Endodermal cell (in vitro differentiated cells): ENCODE data around the gene NCBP1. TPM values are rescaled to one million over a fixed set of nuclear protein-coding genes. Genes with fewer than 3 reads are reported as not detected.
A peak's percentile ranks its signal among the peaks of the same experiment; 100 is the strongest.

Experiments
- DNase-seq: peaks from one replicate; pipeline ENCODE4 v3.0.0-alpha.2; 2017
- H3K27ac ChIP-seq: 2 replicates; pipeline ENCODE4 v1.5.1; 2013; ENCODE audit warnings: mild to moderate bottlenecking, low read depth, low read length, moderate library complexity
- H3K27me3 ChIP-seq: 2 replicates; pipeline ENCODE4 v1.6.1; 2013; ENCODE audit warnings: mild to moderate bottlenecking, low read length, moderate library complexity; ENCODE audit not compliant: insufficient read depth, control insufficient read depth, poor library complexity, severe bottlenecking
- H3K36me3 ChIP-seq: 2 replicates; pipeline ENCODE4 v1.7.0; 2013; ENCODE audit warnings: mild to moderate bottlenecking, low read length, moderate library complexity; ENCODE audit not compliant: control insufficient read depth, insufficient read depth
- H3K4me1 ChIP-seq: one replicate; pipeline ENCODE4 v1.7.0; 2013; ENCODE audit warnings: low read length; ENCODE audit not compliant: control insufficient read depth, insufficient read depth
- H3K4me3 ChIP-seq: 2 replicates; pipeline ENCODE4 v1.5.1; 2013; ENCODE audit warnings: mild to moderate bottlenecking, low read length, moderate library complexity
- H3K9ac ChIP-seq: 2 replicates; pipeline ENCODE4 v1.6.1; 2013; ENCODE audit warnings: mild to moderate bottlenecking, low read length, moderate library complexity; ENCODE audit not compliant: poor library complexity, severe bottlenecking; ENCODE audit errors: extremely low read depth
- H3K9me3 ChIP-seq: 2 replicates; pipeline ENCODE4 v1.6.1; 2013; ENCODE audit warnings: mild to moderate bottlenecking, low read length, moderate library complexity; ENCODE audit not compliant: control insufficient read depth
- H3K27ac Mint-ChIP-seq: 2 replicates; pipeline ENCODE4 v1.8.0; 2020; ENCODE audit warnings: mixed read lengths
- H3K27me3 Mint-ChIP-seq: 2 replicates; pipeline ENCODE4 v1.8.0; 2021; ENCODE audit warnings: mild to moderate bottlenecking, mixed read lengths; ENCODE audit not compliant: insufficient read depth
- H3K36me3 Mint-ChIP-seq: 2 replicates; pipeline ENCODE4 v1.8.0; 2020; ENCODE audit warnings: low read depth, mixed read lengths
- H3K4me1 Mint-ChIP-seq: 2 replicates; pipeline ENCODE4 v1.8.0; 2020; ENCODE audit warnings: mixed read lengths
- H3K4me3 Mint-ChIP-seq: 2 replicates; pipeline ENCODE4 v1.8.0; 2020; ENCODE audit warnings: mild to moderate bottlenecking, moderate library complexity, mixed read lengths
- H3K9me3 Mint-ChIP-seq: 2 replicates; pipeline ENCODE4 v1.8.0; 2020; ENCODE audit warnings: mild to moderate bottlenecking, mixed read lengths
- CTCF ChIP-seq: fragments of 200-600 bp; sonication (generic); conservative IDR thresholded peaks from 2 replicates; pipeline ENCODE4 v1.5.0; 2021; ENCODE audit warnings: antibody characterized with exemption, mild to moderate bottlenecking
- WGBS, 2 experiments: methylation state at CpG; one replicate each; pipeline versions ENCODE4 v1.1.5 to v1.1.7; 2013; ENCODE audit warnings: missing lambda C conversion rate in 2 of 2, mixed read lengths in 1 of 2; ENCODE audit not compliant: insufficient coverage in 1 of 2, insufficient read length in 1 of 2; 5-methylcytosine and 5-hydroxymethylcytosine counted together
- total RNA-seq, 2 donors: library from RNA; stranded (reverse); fragmentation: NEBNext Ultra II Directional in 1 of 2; extraction: Animal tissue kit (Norgen Biotek cat#: 25700) in 1 of 2; gene quantifications; 2 replicates in 1 of 2; 3 replicates in 1 of 2; pipeline ENCODE4 v1.2.1, GENCODE V29; 2021

Gene NCBP1
- total RNA-seq, 2 donors from 2014 or later: 47.0 to 51.7 TPM

GRCh38 chr9:97629156-97629555 lies 4.5 kb upstream of the NCBP1 start:
- Histone ChIP-seq H3K4me1 (no peaks in the 10 kb centered on the region), H3K4me3 (no peak overlapping the region), H3K27me3 (no peaks in the 10 kb centered on the region), H3K9me3 (peaks cover 4% of the 10 kb centered on the region), H3K36me3 (peaks cover 30% of the 10 kb centered on the region), H3K9ac (no peak overlapping the region), H3K27ac (no peak overlapping the region)
- H3K27ac Mint-ChIP-seq: no peak overlapping the region
- DNase-seq: no peak
- H3K4me1 Mint-ChIP-seq: peaks cover 11% of the 10 kb centered on the region
- H3K4me3 Mint-ChIP-seq: no peak overlapping the region
- no peaks in the 10 kb centered on the region for H3K27me3 Mint-ChIP-seq
- H3K36me3 Mint-ChIP-seq: peaks cover 21% of the 10 kb centered on the region
- H3K9me3 Mint-ChIP-seq: peaks cover under 1% of the 10 kb centered on the region
- peak; percentile 45 for TF ChIP-seq CTCF

GRCh38 chr9:97630591-97630990 lies 3.0 kb upstream of the NCBP1 start:
- Mint-ChIP-seq H3K27ac (no peak overlapping the region), H3K27me3 (no peaks in the 10 kb centered on the region), H3K4me1 (peaks cover 23% of the 10 kb centered on the region), H3K9me3 (no peaks in the 10 kb centered on the region), H3K36me3 (peaks cover 7% of the 10 kb centered on the region), H3K4me3 (no peak overlapping the region)
- Histone ChIP-seq H3K4me1 (no peaks in the 10 kb centered on the region), H3K27ac (no peak overlapping the region), H3K27me3 (no peaks in the 10 kb centered on the region), H3K4me3 (no peak overlapping the region), H3K9ac (no peak overlapping the region), H3K36me3 (peaks cover 15% of the 10 kb centered on the region), H3K9me3 (no peaks in the 10 kb centered on the region)
- no peak for TF ChIP-seq CTCF
- no peak for DNase-seq

- H3K9ac ChIP-seq: peak overlapping the region; percentile 100
- Mint-ChIP-seq H3K4me1 (peaks cover 32% of the 10 kb centered on the region), H3K27ac (peak overlapping the region; percentile 100), H3K9me3 (no peaks in the 10 kb centered on the region), H3K27me3 (no peaks in the 10 kb centered on the region), H3K4me3 (peak overlapping the region; percentile 74), H3K36me3 (peaks cover under 1% of the 10 kb centered on the region)
- H3K27me3 ChIP-seq: no peaks in the 10 kb centered on the region
- H3K36me3 ChIP-seq: peaks cover 2% of the 10 kb centered on the region
- DNase-seq: peak; percentile 84
- WGBS, 2 experiments: 1% methylated on average over 17 to 27 of the region's 27 CpGs
- H3K4me3 ChIP-seq: peak overlapping the region; percentile 95
- H3K9me3 ChIP-seq: no peaks in the 10 kb centered on the region
- H3K4me1 ChIP-seq: peaks cover 2% of the 10 kb centered on the region
- no peak for TF ChIP-seq CTCF
- peak overlapping the region; percentile 100 for H3K27ac ChIP-seq
Observed at GRCh38 chr9:97632248-97632984, 1.2 kb upstream of the NCBP1 start.
